Fibroblast of the aortic adventitia (primary cell): ENCODE measurements around the gene PRKD1. TPM values are rescaled to one million over a fixed set of nuclear protein-coding genes. Genes with fewer than 3 reads are reported as not detected.
A peak's percentile ranks its signal among the peaks of the same experiment; 100 is the strongest.

Experiments
- DNase-seq: peaks from one replicate; pipeline ENCODE4 v3.0.0-alpha.2; 2010; ENCODE audit warnings: low read depth
- H3K4me3 ChIP-seq: 2 replicates; pipeline ENCODE4 v1.5.1; 2011; ENCODE audit warnings: low read depth, mild to moderate bottlenecking, control low read depth, low read length, moderate library complexity
- total RNA-seq: library from RNA; depleted of rRNA; stranded (reverse); fragments of >200 nt; gene quantifications from 2 replicates; pipeline ENCODE4 v1.2.3, GENCODE V29; 2012; ENCODE audit warnings: low replicate concordance
- TF ChIP-seq, protein P1 (sequence below): IDR thresholded peaks from 2 replicates; pipeline ENCODE4 v1.5.1; 2011; ENCODE audit warnings: mild to moderate bottlenecking, low read length, control low read depth, inconsistent platforms; ENCODE audit not compliant: insufficient read depth

The PRKD1 gene
- total RNA-seq, 1 donor = 11.5 TPM

GRCh38 chr14:29755311-29756018, 172.2 kb downstream of the PRKD1 start:
- no peak overlapping the region for H3K4me3 ChIP-seq
- DNase-seq = peak; percentile 15
- TF ChIP-seq, protein P1, sequence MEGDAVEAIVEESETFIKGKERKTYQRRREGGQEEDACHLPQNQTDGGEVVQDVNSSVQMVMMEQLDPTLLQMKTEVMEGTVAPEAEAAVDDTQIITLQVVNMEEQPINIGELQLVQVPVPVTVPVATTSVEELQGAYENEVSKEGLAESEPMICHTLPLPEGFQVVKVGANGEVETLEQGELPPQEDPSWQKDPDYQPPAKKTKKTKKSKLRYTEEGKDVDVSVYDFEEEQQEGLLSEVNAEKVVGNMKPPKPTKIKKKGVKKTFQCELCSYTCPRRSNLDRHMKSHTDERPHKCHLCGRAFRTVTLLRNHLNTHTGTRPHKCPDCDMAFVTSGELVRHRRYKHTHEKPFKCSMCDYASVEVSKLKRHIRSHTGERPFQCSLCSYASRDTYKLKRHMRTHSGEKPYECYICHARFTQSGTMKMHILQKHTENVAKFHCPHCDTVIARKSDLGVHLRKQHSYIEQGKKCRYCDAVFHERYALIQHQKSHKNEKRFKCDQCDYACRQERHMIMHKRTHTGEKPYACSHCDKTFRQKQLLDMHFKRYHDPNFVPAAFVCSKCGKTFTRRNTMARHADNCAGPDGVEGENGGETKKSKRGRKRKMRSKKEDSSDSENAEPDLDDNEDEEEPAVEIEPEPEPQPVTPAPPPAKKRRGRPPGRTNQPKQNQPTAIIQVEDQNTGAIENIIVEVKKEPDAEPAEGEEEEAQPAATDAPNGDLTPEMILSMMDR = no peak

DNA sequence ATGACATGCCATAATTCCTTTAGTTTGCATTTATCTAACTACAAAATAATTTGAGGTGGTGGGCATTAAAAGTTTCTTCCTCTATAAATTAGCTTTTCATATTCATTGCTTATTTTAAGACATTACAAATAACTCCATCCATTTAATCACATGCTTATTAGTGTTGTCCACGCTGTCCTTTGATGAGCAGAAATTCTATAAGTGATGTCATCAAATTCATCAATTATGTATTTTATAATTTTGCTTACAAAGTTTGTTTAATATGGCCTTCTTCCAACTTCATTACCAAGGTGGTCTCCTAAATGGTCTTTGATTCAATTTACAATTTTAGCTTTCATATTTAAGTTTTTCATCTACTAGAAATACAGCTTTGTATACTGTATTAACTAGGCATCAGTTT, 173.5 kb downstream of the PRKD1 start:
- TF ChIP-seq, protein P1 = no peak
- no peak for DNase-seq
- H3K4me3 ChIP-seq = no peak overlapping the region

DNA sequence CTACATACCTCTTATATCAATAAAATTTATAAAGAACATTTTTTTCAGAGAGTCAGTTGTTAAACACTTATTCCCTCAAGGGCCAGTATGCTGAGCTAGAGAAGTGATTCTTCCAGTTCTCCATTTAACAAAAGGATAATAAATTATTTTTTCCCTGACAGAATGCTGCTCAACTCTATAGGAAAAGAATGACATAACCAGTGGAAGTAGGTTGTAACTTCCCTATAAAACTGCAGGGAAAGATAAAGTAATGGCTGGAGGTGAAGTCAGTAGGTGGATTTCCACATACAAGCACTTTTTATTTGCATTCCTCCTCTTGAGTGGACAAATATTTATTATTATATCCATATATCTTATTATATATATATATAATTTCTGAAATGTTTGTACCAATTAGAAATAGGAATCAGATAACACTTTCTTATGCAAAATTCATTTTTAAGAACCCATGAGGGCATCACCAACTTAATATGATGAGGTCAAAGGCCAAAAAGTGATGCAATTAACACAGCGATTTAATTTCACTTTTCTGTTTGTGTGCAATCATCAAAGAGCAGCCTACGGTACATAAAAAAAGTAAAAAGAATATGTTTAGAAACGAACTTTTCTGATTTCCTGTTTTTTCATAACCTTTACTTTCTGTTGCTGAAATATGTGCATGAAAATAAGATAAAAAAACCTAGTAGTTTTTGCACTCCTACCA, 175.3 kb downstream of the PRKD1 start:
- TF ChIP-seq, protein P1 = no peak
- no peak overlapping the region for H3K4me3 ChIP-seq
- DNase-seq = no peak

DNA sequence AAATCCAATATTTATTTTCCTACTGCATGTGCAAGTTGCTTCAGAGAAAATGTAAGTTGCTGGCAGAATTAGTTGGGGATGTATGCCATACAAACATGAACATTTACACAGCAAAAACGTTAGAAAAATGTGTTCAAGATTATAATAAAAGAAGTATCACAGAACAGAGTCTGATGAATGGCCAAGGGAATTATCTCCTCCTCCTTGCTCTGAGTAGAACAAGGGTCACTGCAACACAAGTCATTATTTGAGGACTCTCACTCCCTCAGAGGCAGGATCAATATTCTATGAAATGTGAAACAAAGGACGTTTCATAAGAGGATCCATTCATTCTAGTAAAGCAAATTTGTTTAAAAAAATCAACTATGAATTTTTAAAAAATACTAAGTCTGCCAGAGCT, 177.8 kb downstream of the PRKD1 start:
- no peak for DNase-seq
- TF ChIP-seq, protein P1 = no peak
- no peak overlapping the region for H3K4me3 ChIP-seq

DNA sequence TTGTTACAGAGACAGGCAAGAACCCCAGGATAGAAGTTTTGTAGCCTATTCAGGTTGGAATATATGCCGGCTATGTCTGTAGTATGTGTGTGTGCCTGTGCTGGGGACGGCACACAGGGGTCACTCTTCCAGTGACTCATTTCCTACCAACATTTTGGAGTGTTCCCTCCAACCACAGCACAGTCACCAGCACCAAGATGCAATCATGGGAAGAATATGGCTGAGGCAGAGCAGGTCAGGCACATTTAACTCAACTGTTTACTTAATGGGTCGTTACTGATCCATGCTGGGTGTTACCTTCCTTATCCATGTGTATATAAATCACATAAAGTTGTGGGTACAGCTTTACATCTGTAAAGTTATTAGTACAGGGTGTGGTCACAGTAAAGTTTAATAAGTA, 178.3 kb downstream of the PRKD1 start:
- peak; percentile 42 for DNase-seq
- no peak overlapping the region for H3K4me3 ChIP-seq
- TF ChIP-seq, protein P1 = no peak

GRCh38 chr14:29745863-29746262, 181.8 kb downstream of the PRKD1 start:
- no peak for DNase-seq
- no peak overlapping the region for H3K4me3 ChIP-seq
- TF ChIP-seq, protein P1 = no peak
